Breast epithelium (tissue), 3 donors: ENCODE measurements around the gene TNFSF13B.

Experiments used
- POLR2A ChIP-seq: fragments of 450-650 bp; IDR thresholded peaks from one replicate; pipeline ENCODE4 v1.6.1; 2016; ENCODE audit warnings: antibody characterized with exemption, mild to moderate bottlenecking, moderate library complexity
- TF ChIP-seq, protein P1 (sequence below), 3 donors: fragments of 450-650 bp; IDR thresholded peaks; one replicate each; pipeline ENCODE4 v1.5.1; 2016 to 2017; ENCODE audit warnings: antibody characterized with exemption in 3 of 3, mild to moderate bottlenecking in 3 of 3, moderate library complexity in 3 of 3

DNA sequence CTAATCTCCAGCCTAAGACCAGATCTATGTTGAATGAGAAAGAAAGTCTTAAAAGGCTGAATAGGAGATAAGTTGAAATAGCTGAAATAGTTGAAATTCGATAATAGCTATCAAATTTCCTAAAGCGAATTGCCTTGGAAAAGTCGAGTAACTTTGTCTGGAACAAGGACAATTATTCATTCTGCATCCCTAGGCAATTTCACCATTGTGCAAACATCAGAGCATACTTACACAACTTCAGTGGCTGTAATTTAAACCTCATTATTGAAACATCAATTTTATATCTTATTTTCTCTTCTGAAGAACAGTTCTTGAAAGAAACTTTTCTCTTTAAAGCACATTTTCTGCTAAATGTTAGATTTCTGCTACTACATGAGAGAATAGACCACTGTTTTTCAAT lies 13.6 kb downstream of the TNFSF13B start:
- no peak for TF ChIP-seq POLR2A
- TF ChIP-seq, protein P1, sequence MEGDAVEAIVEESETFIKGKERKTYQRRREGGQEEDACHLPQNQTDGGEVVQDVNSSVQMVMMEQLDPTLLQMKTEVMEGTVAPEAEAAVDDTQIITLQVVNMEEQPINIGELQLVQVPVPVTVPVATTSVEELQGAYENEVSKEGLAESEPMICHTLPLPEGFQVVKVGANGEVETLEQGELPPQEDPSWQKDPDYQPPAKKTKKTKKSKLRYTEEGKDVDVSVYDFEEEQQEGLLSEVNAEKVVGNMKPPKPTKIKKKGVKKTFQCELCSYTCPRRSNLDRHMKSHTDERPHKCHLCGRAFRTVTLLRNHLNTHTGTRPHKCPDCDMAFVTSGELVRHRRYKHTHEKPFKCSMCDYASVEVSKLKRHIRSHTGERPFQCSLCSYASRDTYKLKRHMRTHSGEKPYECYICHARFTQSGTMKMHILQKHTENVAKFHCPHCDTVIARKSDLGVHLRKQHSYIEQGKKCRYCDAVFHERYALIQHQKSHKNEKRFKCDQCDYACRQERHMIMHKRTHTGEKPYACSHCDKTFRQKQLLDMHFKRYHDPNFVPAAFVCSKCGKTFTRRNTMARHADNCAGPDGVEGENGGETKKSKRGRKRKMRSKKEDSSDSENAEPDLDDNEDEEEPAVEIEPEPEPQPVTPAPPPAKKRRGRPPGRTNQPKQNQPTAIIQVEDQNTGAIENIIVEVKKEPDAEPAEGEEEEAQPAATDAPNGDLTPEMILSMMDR (IDR thresholded peaks at IDR 0.05), result no peak
